BE2C (cell line): Measurements from ENCODE around the gene TRAF2.

ENCODE experiments used
- DNase-seq: peaks from one replicate; pipeline ENCODE4 v3.0.0-alpha.2; 2020
- H3K27me3 ChIP-seq: fragments of 250-450 bp; sonication (Bioruptor Pico); 2 replicates; pipeline ENCODE4 v1.5.1; 2020; ENCODE audit warnings: mild to moderate bottlenecking
- H3K36me3 ChIP-seq: fragments of 250-450 bp; sonication (Bioruptor Pico); 2 replicates; pipeline ENCODE4 v1.5.1; 2020; ENCODE audit warnings: mild to moderate bottlenecking
- H3K4me1 ChIP-seq: fragments of 250-450 bp; sonication (Bioruptor Pico); 2 replicates; pipeline ENCODE4 v1.5.1; 2020
- H3K4me3 ChIP-seq: 2 replicates; pipeline ENCODE4 v1.5.1; 2011; ENCODE audit warnings: low read depth, low read length
- H3K9me3 ChIP-seq: fragments of 250-450 bp; sonication (Bioruptor Pico); 2 replicates; pipeline ENCODE4 v1.5.1; 2020
- TF ChIP-seq, protein P1 (sequence below): IDR thresholded peaks from 2 replicates; pipeline ENCODE4 v1.5.1; 2012; ENCODE audit warnings: mild to moderate bottlenecking, low read depth, low read length

Gene TRAF2

DNA sequence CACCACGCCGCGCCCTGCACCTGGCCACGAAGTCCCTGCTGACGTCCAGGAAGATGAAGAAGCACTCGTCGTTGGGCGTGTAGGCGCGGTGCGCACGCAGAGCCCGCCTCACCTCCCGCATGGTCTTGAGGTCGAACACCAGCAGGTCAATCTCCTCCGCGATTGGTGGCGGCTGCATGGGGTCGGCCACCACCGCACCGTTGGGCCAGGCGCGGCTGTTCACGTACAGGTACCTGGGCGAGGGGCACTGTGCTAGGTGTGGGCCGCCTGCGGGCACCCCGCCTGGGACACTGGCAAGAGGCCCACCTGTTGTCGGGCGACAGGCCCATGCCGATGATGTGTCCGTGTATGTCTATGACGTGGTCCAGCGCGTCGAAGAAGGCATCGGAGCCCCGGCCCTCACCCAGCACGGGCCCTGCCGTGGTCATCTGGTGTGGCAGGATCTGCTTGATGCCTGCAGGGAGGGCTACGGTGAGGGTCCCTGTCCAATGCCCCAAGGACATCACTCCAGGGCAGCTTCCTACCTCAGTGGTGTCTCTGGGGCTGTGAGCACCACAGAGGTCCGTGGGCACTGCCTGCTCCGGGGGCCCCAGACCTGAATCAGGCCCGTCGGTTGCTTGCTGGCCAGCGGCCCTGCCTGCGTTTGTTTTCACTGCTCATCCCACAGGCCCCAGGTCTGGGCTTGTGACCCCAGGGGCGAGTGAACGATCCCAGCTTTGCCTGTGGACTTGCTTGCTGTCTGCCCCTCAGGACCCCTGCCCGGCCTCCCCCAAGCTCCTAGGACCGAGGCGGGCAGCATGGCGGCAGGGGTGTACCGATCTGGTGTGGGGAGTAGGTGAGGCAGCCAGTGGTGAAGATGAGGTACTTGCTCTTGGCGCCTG is 55.2 kb downstream of the TRAF2 start:
- peak; percentile 15 for DNase-seq
- Histone ChIP-seq H3K36me3 (peaks cover 44% of the 10 kb centered on the region), H3K9me3 (no peaks in the 10 kb centered on the region), H3K4me1 (no peaks in the 10 kb centered on the region), H3K4me3 (no peak overlapping the region), H3K27me3 (no peaks in the 10 kb centered on the region)
- TF ChIP-seq, protein P1, sequence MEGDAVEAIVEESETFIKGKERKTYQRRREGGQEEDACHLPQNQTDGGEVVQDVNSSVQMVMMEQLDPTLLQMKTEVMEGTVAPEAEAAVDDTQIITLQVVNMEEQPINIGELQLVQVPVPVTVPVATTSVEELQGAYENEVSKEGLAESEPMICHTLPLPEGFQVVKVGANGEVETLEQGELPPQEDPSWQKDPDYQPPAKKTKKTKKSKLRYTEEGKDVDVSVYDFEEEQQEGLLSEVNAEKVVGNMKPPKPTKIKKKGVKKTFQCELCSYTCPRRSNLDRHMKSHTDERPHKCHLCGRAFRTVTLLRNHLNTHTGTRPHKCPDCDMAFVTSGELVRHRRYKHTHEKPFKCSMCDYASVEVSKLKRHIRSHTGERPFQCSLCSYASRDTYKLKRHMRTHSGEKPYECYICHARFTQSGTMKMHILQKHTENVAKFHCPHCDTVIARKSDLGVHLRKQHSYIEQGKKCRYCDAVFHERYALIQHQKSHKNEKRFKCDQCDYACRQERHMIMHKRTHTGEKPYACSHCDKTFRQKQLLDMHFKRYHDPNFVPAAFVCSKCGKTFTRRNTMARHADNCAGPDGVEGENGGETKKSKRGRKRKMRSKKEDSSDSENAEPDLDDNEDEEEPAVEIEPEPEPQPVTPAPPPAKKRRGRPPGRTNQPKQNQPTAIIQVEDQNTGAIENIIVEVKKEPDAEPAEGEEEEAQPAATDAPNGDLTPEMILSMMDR = no peak

DNA sequence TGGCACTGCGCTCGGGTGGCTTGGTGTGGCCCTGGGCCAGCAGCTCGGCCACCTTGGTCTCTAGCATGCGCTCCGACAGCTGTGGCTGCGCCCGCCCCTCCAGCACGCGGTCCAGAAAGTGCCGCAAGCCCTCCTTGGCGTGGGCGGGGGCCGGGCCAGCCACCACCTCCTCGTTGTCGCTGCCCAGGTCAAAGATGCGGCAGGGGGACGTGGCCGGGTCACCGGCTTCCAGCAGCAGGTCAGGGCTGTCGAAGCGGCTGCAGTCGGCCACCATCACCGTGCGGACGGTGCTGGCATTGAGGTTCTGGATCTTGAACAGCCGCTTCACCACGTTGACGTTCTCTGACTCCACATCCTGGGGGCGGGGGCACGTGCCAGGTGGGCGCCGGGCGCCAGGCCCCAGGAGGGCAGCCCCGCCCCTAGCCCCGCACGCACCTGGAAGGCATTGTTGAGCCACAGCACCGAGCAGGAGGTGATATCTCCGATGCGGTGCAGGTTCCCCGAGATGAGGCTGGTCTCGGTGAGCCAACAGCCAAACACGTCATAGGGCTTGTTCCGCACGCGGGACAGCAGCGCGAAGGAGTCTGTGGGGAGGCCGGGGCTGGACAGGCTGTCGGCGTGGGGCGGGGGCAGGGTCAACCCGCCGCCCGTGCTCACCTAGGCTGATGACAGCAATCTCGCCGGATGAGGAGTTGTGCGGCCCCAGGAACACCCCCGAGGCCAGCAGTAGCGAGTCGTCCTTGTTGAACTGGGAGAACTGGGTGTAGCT is 56.0 kb downstream of the TRAF2 start:
- peaks cover 44% of the 10 kb centered on the region for H3K36me3 ChIP-seq
- DNase-seq = peak; percentile 20
- TF ChIP-seq, protein P1 = no peak
- no peak overlapping the region for H3K4me3 ChIP-seq
- H3K4me1 ChIP-seq = no peaks in the 10 kb centered on the region
- no peaks in the 10 kb centered on the region for H3K9me3 ChIP-seq
- no peaks in the 10 kb centered on the region for H3K27me3 ChIP-seq

DNA sequence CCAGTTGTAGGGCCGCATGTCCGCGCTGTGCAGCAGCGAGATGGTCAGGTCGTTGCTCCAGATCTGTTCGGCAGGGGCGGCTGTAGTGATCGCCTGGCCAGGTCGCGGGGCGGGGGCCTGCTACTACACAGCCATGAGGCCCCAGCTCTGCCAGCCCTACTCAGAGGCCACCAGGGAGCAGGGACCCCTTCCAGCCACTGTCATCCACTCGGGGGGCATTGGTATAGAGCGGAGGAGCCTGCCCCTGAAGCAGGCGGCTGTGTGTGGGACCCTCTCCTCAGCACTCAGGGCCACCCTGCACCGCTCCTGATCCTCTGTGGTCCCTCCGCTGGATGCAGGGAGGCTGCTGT is 56.5 kb downstream of the TRAF2 start:
- Histone ChIP-seq H3K4me3 (no peak overlapping the region), H3K9me3 (no peaks in the 10 kb centered on the region), H3K4me1 (no peaks in the 10 kb centered on the region), H3K36me3 (peaks cover 38% of the 10 kb centered on the region), H3K27me3 (no peaks in the 10 kb centered on the region)
- TF ChIP-seq, protein P1 = no peak
- peak; percentile 9 for DNase-seq

DNA sequence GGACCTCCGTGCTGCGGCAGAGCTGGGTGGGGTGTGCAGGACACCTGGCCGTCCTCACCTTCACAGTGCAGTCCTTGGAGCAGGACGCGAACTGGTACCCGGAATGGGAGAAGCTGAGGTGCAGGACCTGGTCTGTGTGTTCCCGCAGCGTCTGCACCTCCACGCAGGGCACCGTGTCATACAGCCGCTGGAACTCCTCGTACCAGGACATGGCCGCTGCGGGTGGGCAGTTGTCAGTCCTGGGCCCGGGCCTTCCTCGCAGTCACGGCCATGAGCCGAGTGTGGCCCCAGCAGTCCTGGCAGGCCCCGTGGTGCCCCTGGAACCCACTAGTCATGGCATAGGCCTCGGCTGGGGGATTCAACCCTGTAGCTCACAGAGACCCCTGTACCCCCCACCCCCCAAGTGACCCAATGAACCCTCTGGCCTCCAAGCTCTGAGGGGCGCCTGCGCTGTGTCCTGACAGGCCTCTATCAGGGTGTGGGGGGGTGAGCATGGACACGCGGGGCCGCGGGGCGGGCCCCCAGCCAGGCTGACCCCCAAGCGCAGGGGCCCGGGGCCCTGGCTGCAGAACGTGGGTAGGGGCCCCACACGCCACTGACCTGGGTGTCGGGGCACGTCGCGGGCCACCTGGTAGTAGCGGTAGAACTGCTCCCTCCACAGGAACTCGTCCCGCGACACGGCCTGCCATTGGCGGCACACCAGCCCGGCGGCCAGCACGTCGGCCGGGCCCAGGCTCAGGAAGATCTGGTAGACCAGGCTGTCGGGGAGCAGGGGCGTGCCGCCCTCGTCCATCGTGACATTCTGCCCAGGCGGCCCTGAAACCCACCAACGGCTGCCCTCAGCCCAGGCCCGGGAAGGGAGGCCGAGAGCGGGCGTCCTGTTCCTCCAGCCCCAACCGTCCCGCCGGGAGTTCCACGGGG is 57.2 kb downstream of the TRAF2 start:
- TF ChIP-seq, protein P1 = no peak
- Histone ChIP-seq H3K9me3 (no peaks in the 10 kb centered on the region), H3K4me1 (no peaks in the 10 kb centered on the region), H3K27me3 (no peaks in the 10 kb centered on the region), H3K4me3 (peak overlapping the region; percentile 79), H3K36me3 (peaks cover 36% of the 10 kb centered on the region)
- peak; percentile 61 for DNase-seq

DNA sequence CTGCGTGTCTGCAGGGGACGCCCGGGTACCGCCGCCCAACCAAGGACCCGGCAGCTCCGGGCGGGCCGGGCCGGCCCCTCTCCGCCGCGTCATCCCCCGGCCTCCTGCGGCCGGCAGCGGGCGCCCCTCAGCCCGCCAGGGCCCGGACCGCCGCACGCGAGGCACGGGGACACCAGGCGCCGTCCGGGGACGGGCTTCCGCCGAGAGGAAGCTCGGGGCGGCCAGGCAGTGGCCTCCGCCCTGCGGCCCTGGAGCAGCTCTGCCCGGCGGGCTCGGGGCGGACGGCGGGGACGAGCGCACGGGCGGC is 57.8 kb downstream of the TRAF2 start:
- H3K9me3 ChIP-seq = no peaks in the 10 kb centered on the region
- H3K27me3 ChIP-seq = no peaks in the 10 kb centered on the region
- peak overlapping the region; percentile 79 for H3K4me3 ChIP-seq
- TF ChIP-seq, protein P1 = no peak
- peaks cover 34% of the 10 kb centered on the region for H3K36me3 ChIP-seq
- no peaks in the 10 kb centered on the region for H3K4me1 ChIP-seq
- no peak for DNase-seq
